Right lobe of liver (tissue), 6 donors: ENCODE data around the gene MAEL. TPM values are rescaled to one million over a fixed set of nuclear protein-coding genes. Genes with fewer than 3 reads are reported as not detected.

ENCODE experiments used
- ATAC-seq, 4 donors: fragments of 200-7000 bp; cut with Tn5 transposase; one replicate each; pipeline ENCODE4 v1.9.1; 2020; ENCODE audit warnings: mild to moderate bottlenecking in 4 of 4, moderate library complexity in 4 of 4
- DNase-seq, 3 donors: peaks; one replicate each; pipeline ENCODE4 v3.0.0-alpha.2; 2020
- H3K27ac ChIP-seq, 3 donors: fragments of 200-600 bp; one replicate each; pipeline ENCODE4 v1.8.0; 2022
- H3K27me3 ChIP-seq, 2 donors: fragments of 200-600 bp; one replicate each; pipeline ENCODE4 v1.8.0; 2022
- H3K36me3 ChIP-seq, 4 donors: fragments of 200-600 bp; sonication (generic) in 1 of 4; one replicate each; pipeline versions ENCODE4 v1.5.1 to v1.8.0; 2017 to 2022; ENCODE audit warnings: control low read depth in 1 of 4
- H3K4me1 ChIP-seq, 4 donors: fragments of 200-600 bp; sonication (generic) in 1 of 4; one replicate each; pipeline versions ENCODE4 v1.5.1 to v1.8.0; 2017 to 2022; ENCODE audit warnings: control low read depth in 1 of 4
- H3K4me3 ChIP-seq, 3 donors: fragments of 200-600 bp; one replicate each; pipeline ENCODE4 v1.8.0; 2022
- H3K9me3 ChIP-seq, 4 donors: fragments of 200-600 bp; sonication (generic) in 1 of 4; one replicate each; pipeline versions ENCODE4 v1.5.1 to v1.8.0; 2017 to 2022; ENCODE audit warnings: control low read depth in 1 of 4
- CTCF ChIP-seq, 4 donors: fragments of 200-600 bp in 3 of 4; fragments of 450-650 bp in 1 of 4; IDR thresholded peaks; one replicate each; pipeline versions ENCODE4 v1.5.1 to v1.8.0; 2016 to 2022; ENCODE audit warnings: antibody characterized with exemption in 4 of 4, mild to moderate bottlenecking in 2 of 4
- POLR2A ChIP-seq: fragments of 450-650 bp; IDR thresholded peaks from one replicate; pipeline ENCODE4 v1.6.1; 2017; ENCODE audit warnings: antibody characterized with exemption, mild to moderate bottlenecking
- WGBS: methylation state at CpG from one replicate; pipeline ENCODE4 v1.1.6; 2018; ENCODE audit warnings: low coverage, low lambda C conversion rate; ENCODE audit not compliant: insufficient coverage; ENCODE audit errors: missing lambda C conversion rate; 5-methylcytosine and 5-hydroxymethylcytosine counted together
- intact Hi-C, 2 donors: fragments of 100-400 bp; cut with DNase I; formaldehyde crosslinking; loops; one replicate each; pipeline versions ENCODE4 v1.11.2 to v1.14.1; 2022
- total RNA-seq, 6 experiments: library from RNA; depleted of rRNA in 2 of 6; stranded (reverse); fragments of >200 nt in 2 of 6; fragmentation: NEBNext Ultra II Directional in 3 of 6; extraction: Animal tissue kit (Norgen Biotek cat#: 25700) in 3 of 6; gene quantifications; one replicate each; pipeline versions ENCODE4 v1.1.0 to v1.2.4, GENCODE V29; 2016 to 2023
- donor health status: DM: no; HTN: yes; CAD: no.
- donor health status: DM: no; HTN: no; CAD: no.
- donor health status: DM: no; HTN: no; CAD: no.
- donor health status: DM: no; HTN: yes; CAD: no.
- donor health status: DM: no; HTN: yes; CAD: no.

MAEL gene
- total RNA-seq, 6 experiments from 2014 or later = 0.15 TPM; not detected in 5

GRCh38 chr1:167065471-167065870, 76.4 kb downstream of the MAEL start:
- intact Hi-C loops = loop anchor here (5.0 to 10.0 kb wide), 2 partner anchors 377 to 379 kb away; no protein-coding TSS in a partner anchor

GRCh38 chr1:167066333-167067122, 77.4 kb downstream of the MAEL start:
- ATAC-seq = peak; percentile 97 to 100 (median 100)

More at GRCh38 chr1:167065471-167065870, 76.4 kb downstream of the MAEL start:
- WGBS = 82% methylated on average over 2 of the region's 8 CpGs
- H3K9me3 ChIP-seq = no peaks in the 10 kb centered on the region
- no peaks in the 10 kb centered on the region for H3K36me3 ChIP-seq
- no peaks in the 10 kb centered on the region for H3K27me3 ChIP-seq
- TF ChIP-seq POLR2A (no peak), CTCF (IDR thresholded peaks at IDR 0.05) (no peak)
- H3K27ac ChIP-seq = no peak overlapping the region
- no peak for ATAC-seq
- DNase-seq = no peak
- H3K4me1 ChIP-seq = no peaks in the 10 kb centered on the region
- H3K4me3 ChIP-seq = no peak overlapping the region

DNA sequence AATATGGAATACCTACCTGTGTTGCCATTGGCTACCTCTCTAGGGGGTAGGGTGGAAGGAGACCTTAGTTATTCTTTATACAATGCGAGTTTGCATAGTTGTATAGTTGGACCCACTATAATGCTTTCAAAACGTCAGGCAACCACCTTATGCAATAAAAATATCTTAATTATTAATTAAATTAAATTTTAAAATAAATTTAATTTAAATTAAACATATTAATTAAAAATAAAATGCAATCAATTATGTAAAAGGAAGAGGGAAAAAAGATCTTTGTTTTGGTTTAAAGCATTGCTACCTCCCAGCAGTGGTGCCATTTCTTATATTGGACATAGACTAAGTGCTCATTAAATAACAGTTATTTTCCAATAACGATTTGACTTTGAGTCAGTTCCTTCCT, 78.8 kb downstream of the MAEL start:
- Histone ChIP-seq H3K4me1 (no peaks in the 10 kb centered on the region), H3K4me3 (no peak overlapping the region), H3K9me3 (no peaks in the 10 kb centered on the region), H3K27ac (no peak overlapping the region), H3K36me3 (no peaks in the 10 kb centered on the region), H3K27me3 (no peaks in the 10 kb centered on the region)
- intact Hi-C loops = loop anchor here (5.0 to 10.0 kb wide), 2 partner anchors 374 to 377 kb away; no protein-coding TSS in a partner anchor
- 63% methylated on average over 3 of the region's 3 CpGs for WGBS
- no peak for ATAC-seq
- TF ChIP-seq CTCF (IDR thresholded peaks at IDR 0.05) = no peak
- TF ChIP-seq POLR2A = no peak
- DNase-seq = no peak

More at GRCh38 chr1:167066333-167067122, 77.4 kb downstream of the MAEL start:
- WGBS = 4% methylated on average over 25 of the region's 31 CpGs
- Histone ChIP-seq H3K27me3 (no peaks in the 10 kb centered on the region), H3K4me1 (no peaks in the 10 kb centered on the region), H3K36me3 (no peaks in the 10 kb centered on the region), H3K27ac (no peak overlapping the region), H3K4me3 (no peak overlapping the region), H3K9me3 (no peaks in the 10 kb centered on the region)
- intact Hi-C loops = loop anchor here (5.0 to 10.0 kb wide), 2 partner anchors 376 to 378 kb away; no protein-coding TSS in a partner anchor
- TF ChIP-seq POLR2A (no peak), CTCF (IDR thresholded peaks at IDR 0.05) (peak; percentile 94 to 100 (median 97))
- DNase-seq = peak; percentile 78 to 84 (median 80)

GRCh38 chr1:167068761-167069160, 79.7 kb downstream of the MAEL start:
- H3K27ac ChIP-seq = no peak overlapping the region
- 75% methylated on average over 5 of the region's 13 CpGs for WGBS
- no peaks in the 10 kb centered on the region for H3K4me1 ChIP-seq
- DNase-seq (no peak), ATAC-seq (no peak)
- H3K9me3 ChIP-seq = no peaks in the 10 kb centered on the region
- intact Hi-C loops = loop anchor here (5.0 to 10.0 kb wide), 2 partner anchors 374 to 376 kb away; no protein-coding TSS in a partner anchor
- H3K4me3 ChIP-seq = no peak overlapping the region
- H3K36me3 ChIP-seq = no peaks in the 10 kb centered on the region
- TF ChIP-seq CTCF (IDR thresholded peaks at IDR 0.05) = no peak
- TF ChIP-seq POLR2A = no peak
- no peaks in the 10 kb centered on the region for H3K27me3 ChIP-seq
